SK-N-MC (cell line): ENCODE measurements around the gene XPO4.

ENCODE experiments used
- EZH2 ChIP-seq: fragments of 200-600 bp; sonication (generic); IDR thresholded peaks from one replicate; pipeline ENCODE4 v1.6.1; 2017; ENCODE audit warnings: antibody characterized with exemption
- POLR2AphosphoS5 ChIP-seq: IDR thresholded peaks from 2 replicates; pipeline ENCODE4 v1.6.1; 2012; ENCODE audit warnings: mild to moderate bottlenecking, low read depth, low read length, borderline replicate concordance

DNA sequence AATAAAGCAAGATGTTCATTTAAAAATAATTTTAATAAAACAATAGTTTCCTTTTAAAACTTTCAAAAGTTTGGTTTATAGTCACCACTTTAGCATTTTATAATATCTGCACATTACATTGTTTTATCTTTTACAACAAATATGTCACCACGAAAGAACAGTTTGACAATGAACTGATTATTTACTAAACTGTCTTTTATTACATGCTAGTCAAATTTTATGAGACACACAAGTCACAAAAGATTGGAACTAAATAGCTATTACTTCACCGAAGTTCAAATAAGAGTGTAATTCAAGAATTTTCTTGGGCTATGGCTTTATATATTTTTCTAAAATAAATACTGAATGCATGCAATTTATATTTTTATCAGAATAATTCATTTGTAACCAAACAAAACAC lies 71.3 kb downstream of the XPO4 start:
- TF ChIP-seq EZH2 (no peak), POLR2AphosphoS5 (no peak)
